ENCODE results near the gene DNAI7.

DNAI7 gene

GRCh38 chr12:25195056-25195971, at the start of gene DNAI7, which contains the start of gene ETFRF1:
Gene DNAI7 (minus strand): TSS chr12:25195160. CDS start chr12:25195078, 82 bp downstream.
Gene ETFRF1 (plus strand): TSS chr12:25195237. CDS start chr12:25203957, 8,720 bp downstream.
- Histone ChIP-seq H3K27me3 (no peaks in the 10 kb centered on the region), H3K4me1 (ENCODE audit: control insufficient read depth in 1 of 2, insufficient read depth in 1 of 2, low read depth in 1 of 2, low read length in 1 of 2) (peaks cover 14 to 18% of the 10 kb centered on the region in 2 experiments), H3K27ac (peak within 1 kb of the TSS; percentile 82), H3K4me3 (ENCODE audit: low read depth in 1 of 2, low read length in 1 of 2) (peak within 1 kb of the TSS; percentile 75 to 84), H3K9me3 (no peaks in the 10 kb centered on the region), H3K36me3 (no peaks in the 10 kb centered on the region)
- peak; percentile 32 for TF ChIP-seq CTCF (IDR thresholded peaks at IDR 0.05)

DNA sequence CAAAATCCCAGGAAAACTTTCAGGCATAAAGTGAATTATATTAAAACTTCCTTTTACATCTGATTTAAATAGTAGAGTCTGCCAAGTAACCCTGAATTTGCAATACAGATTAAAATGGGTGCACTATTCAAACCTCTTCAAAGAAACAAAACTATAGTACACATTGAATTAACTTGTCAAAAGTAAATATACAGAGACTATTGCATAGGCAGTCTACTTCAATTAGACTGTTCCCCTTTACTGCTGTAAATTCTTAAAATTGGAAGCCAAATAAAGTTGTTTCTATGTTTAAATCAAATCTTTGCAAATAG, 48.7 kb upstream of the DNAI7 start:
- H3K27ac ChIP-seq = no peak overlapping the region
- no peaks in the 10 kb centered on the region for H3K4me1 ChIP-seq (ENCODE audit: control insufficient read depth in 1 of 2, insufficient read depth in 1 of 2, low read depth in 1 of 2, low read length in 1 of 2)
- H3K36me3 ChIP-seq = peaks cover 41% of the 10 kb centered on the region
- H3K9me3 ChIP-seq = no peaks in the 10 kb centered on the region
- H3K4me3 ChIP-seq (ENCODE audit: low read depth in 1 of 2, low read length in 1 of 2) = no peak overlapping the region
- no peak for TF ChIP-seq CTCF (IDR thresholded peaks at IDR 0.05)
- no peaks in the 10 kb centered on the region for H3K27me3 ChIP-seq

- Histone ChIP-seq H3K27me3 (no peaks in the 10 kb centered on the region), H3K36me3 (peaks cover 43% of the 10 kb centered on the region)
- TF ChIP-seq CTCF (IDR thresholded peaks at IDR 0.05) = no peak
These were observed 48.2 kb upstream of the DNAI7 start for GRCh38 chr12:25242981-25243679.

DNA sequence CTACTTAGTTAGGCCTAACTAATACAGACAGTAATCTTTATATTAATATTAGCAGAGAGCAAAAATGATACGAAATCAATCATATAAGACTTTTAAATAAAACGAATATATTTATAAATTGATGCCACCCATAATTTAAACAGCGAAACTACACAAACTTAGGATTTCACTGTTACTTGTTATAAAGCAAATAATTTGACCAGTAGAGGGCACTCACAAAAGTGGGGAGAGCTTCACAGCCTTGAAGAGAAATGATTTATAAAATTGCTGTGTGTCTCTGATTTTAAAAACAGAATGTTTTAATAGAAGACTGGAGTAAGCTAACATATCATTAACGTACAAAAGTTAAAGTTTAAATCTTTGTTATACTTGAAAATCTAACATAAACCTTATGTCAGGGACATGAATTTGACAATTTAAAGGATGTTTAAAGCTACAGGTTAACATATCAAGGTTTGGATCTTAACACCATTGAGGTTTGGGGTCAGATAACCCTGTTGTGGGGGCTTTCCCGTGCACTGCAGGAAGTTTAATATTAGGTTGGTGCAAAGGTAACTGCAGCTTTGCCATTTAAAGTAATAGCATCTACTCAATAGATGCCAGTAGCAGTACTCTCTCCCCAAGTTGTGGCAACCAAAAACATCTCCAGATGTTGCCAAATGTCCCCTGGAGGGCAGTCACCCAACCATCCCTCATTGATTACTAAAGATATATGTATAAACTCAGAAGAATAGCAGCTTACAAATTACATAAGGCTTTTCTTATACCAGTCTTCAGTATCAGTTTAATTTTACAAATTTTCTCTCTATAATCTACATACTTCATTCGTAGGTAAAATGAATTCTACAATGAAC, 46.4 kb upstream of the DNAI7 start:
- no peak overlapping the region for H3K4me3 ChIP-seq (ENCODE audit: low read depth in 1 of 2, low read length in 1 of 2)
- H3K36me3 ChIP-seq = peaks cover 48% of the 10 kb centered on the region
- no peaks in the 10 kb centered on the region for H3K4me1 ChIP-seq (ENCODE audit: control insufficient read depth in 1 of 2, insufficient read depth in 1 of 2, low read depth in 1 of 2, low read length in 1 of 2)
- peak; percentile 42 for TF ChIP-seq CTCF (IDR thresholded peaks at IDR 0.05)
- no peaks in the 10 kb centered on the region for H3K27me3 ChIP-seq
- H3K27ac ChIP-seq = no peak overlapping the region
- no peaks in the 10 kb centered on the region for H3K9me3 ChIP-seq

More at GRCh38 chr12:25242981-25243679, 48.2 kb upstream of the DNAI7 start:
- Histone ChIP-seq H3K9me3 (no peaks in the 10 kb centered on the region), H3K27ac (no peak overlapping the region), H3K4me3 (ENCODE audit: low read depth in 1 of 2, low read length in 1 of 2) (no peak overlapping the region), H3K4me1 (ENCODE audit: control insufficient read depth in 1 of 2, insufficient read depth in 1 of 2, low read depth in 1 of 2, low read length in 1 of 2) (no peaks in the 10 kb centered on the region)

- Histone ChIP-seq H3K27ac (no peak overlapping the region), H3K4me1 (ENCODE audit: control insufficient read depth in 1 of 2, insufficient read depth in 1 of 2, low read depth in 1 of 2, low read length in 1 of 2) (no peaks in the 10 kb centered on the region), H3K9me3 (no peaks in the 10 kb centered on the region), H3K36me3 (peaks cover 43% of the 10 kb centered on the region), H3K27me3 (no peaks in the 10 kb centered on the region), H3K4me3 (ENCODE audit: low read depth in 1 of 2, low read length in 1 of 2) (no peak overlapping the region)
- no peak for TF ChIP-seq CTCF (IDR thresholded peaks at IDR 0.05)
These were observed 41.7 kb upstream of the DNAI7 start for GRCh38 chr12:25236626-25237025.

Data from neutrophil (primary cell).